K562 (cell line): ENCODE data around the gene MAP2K7. TPM values are rescaled to one million over a fixed set of nuclear protein-coding genes. Genes with fewer than 3 reads are reported as not detected.

ENCODE experiments used
- ATAC-seq: fragments of 200-7000 bp; cut with Tn5 transposase; 3 replicates; pipeline ENCODE4 v1.9.1; 2020; ENCODE audit warnings: moderate library complexity
- BruUV-seq: library from RNA; stranded (reverse); fragments of 400-500 nt; replicated peaks from 2 replicates; lab custom pipeline; 2021; lab: Mats Ljungman, UMichigan
- CTCF ChIA-PET: fragments of 300-600 bp; formaldehyde crosslinking; extraction: SDS; loops from one replicate; lab custom pipeline; 2021; ENCODE audit warnings: low intra/inter-chr PET ratio; lab: Yijun Ruan, JAX
- POLR2A ChIA-PET: fragments of 300-600, 350-650 bp; sonication (Branson Sonifier 250); formaldehyde crosslinking; extraction: SDS; loops from one replicate; lab custom pipeline; 2021; ENCODE audit warnings: antibody characterized with exemption, inconsistent platforms; lab: Yijun Ruan, JAX
- DNase-seq, 4 experiments: peaks; one replicate each; pipeline versions ENCODE4 v3.0.0 to v3.0.0-alpha.2; 2011 to 2018; ENCODE audit warnings: low spot score in 3 of 4, mixed read lengths in 3 of 4; ENCODE audit errors: extremely low read depth in 1 of 4
- FAIRE-seq: peaks from 2 replicates; lab custom pipeline; 2011; peaks lifted over from hg19 to GRCh38; lab: Jason Lieb, UNC
- H2AFZ ChIP-seq: 2 replicates; pipeline ENCODE4 v1.6.0; 2011; ENCODE audit warnings: low read depth, low read length, control low read depth, inconsistent platforms
- H3K27ac ChIP-seq: fragments of 200-600 bp; 3 replicates; pipeline ENCODE4 v1.8.0; 2011; ENCODE audit warnings: low read depth, mild to moderate bottlenecking, control low read depth, inconsistent platforms, low read length, moderate library complexity, mixed read lengths; ENCODE audit errors: extremely low read depth
- H3K27me3 ChIP-seq, 2 experiments: fragments of 300-600 bp in 1 of 2; 2 replicates in 1 of 2; 3 replicates in 1 of 2; pipeline versions ENCODE4 v1.6.0 to v1.8.0; 2011; ENCODE audit warnings: inconsistent platforms in 2 of 2, low read length in 2 of 2, mild to moderate bottlenecking in 1 of 2, mixed read lengths in 1 of 2, moderate library complexity in 1 of 2; ENCODE audit not compliant: control insufficient read depth in 2 of 2, insufficient read depth in 2 of 2
- H3K36me3 ChIP-seq: fragments of 300-600 bp; 3 replicates; pipeline ENCODE4 v1.8.0; 2011; ENCODE audit warnings: mild to moderate bottlenecking, low read length, inconsistent platforms; ENCODE audit not compliant: control insufficient read depth, insufficient read depth
- H3K4me1 ChIP-seq, 2 experiments: fragments of 200-600 bp in 1 of 2; replicated peaks in 1 of 2; 2 replicates in 1 of 2; 3 replicates in 1 of 2; pipeline versions ENCODE4 v1.5.1 to v1.8.0; 2011; ENCODE audit warnings: inconsistent platforms in 2 of 2, low read length in 2 of 2, mild to moderate bottlenecking in 1 of 2, mixed read lengths in 1 of 2, moderate library complexity in 1 of 2; ENCODE audit not compliant: control insufficient read depth in 2 of 2, insufficient read depth in 2 of 2
- H3K4me2 ChIP-seq: 2 replicates; pipeline ENCODE4 v1.6.1; 2011; ENCODE audit warnings: low read length, control low read depth, inconsistent platforms, mixed read lengths; ENCODE audit not compliant: insufficient read depth
- H3K4me3 ChIP-seq: fragments of 200-600 bp; sonication (generic), shearing (Covaris generic); 2 replicates; pipeline ENCODE4 v1.5.1; 2016; ENCODE audit warnings: control low read depth, inconsistent platforms
- H3K79me2 ChIP-seq: fragments of 200-600 bp; 3 replicates; pipeline ENCODE4 v1.8.0; 2011; ENCODE audit warnings: low read length, inconsistent platforms; ENCODE audit not compliant: control insufficient read depth, insufficient read depth
- H3K9ac ChIP-seq, 2 experiments: 2 replicates each; pipeline versions ENCODE4 v1.6.0 to v1.6.1; 2011; ENCODE audit warnings: low read depth in 2 of 2, low read length in 2 of 2, control low read depth in 1 of 2, inconsistent platforms in 1 of 2, mild to moderate bottlenecking in 1 of 2, mixed read lengths in 1 of 2; ENCODE audit not compliant: insufficient read depth in 1 of 2
- H3K9me1 ChIP-seq: one replicate; pipeline ENCODE4 v1.6.0; 2011; ENCODE audit warnings: inconsistent platforms, mild to moderate bottlenecking, low read length, moderate library complexity; ENCODE audit not compliant: control insufficient read depth, insufficient read depth
- H3K9me3 ChIP-seq: replicated peaks from 2 replicates; pipeline ENCODE4 v1.5.1; 2011; ENCODE audit warnings: low read depth, low read length, inconsistent platforms; ENCODE audit not compliant: control insufficient read depth, insufficient read depth
- H4K20me1 ChIP-seq: replicated peaks from 2 replicates; pipeline ENCODE4 v1.6.1; 2011; ENCODE audit warnings: low read length, inconsistent platforms, mixed read lengths; ENCODE audit not compliant: control insufficient read depth, insufficient read depth
- BCOR ChIP-seq: fragments of 450-650 bp; IDR thresholded peaks from 2 replicates; pipeline ENCODE4 v1.6.1; 2016
- IRF9 ChIP-seq: fragments of 450-650 bp; IDR thresholded peaks from 2 replicates; pipeline ENCODE4 v1.6.1; 2016; ENCODE audit warnings: missing biosample characterization, missing genetic modification characterization
- KDM1A ChIP-seq, 2 experiments: fragments of 450-650 bp; IDR thresholded peaks; 2 replicates each; pipeline ENCODE4 v1.6.1; 2016; ENCODE audit warnings: mild to moderate bottlenecking in 2 of 2
- LCOR ChIP-seq: sonication (generic); formaldehyde crosslinking; IDR thresholded peaks from 2 replicates; pipeline ENCODE4 v1.8.0; 2022; ENCODE audit warnings: mild to moderate bottlenecking, missing genetic modification reagents
- RBM25 ChIP-seq: fragments of 200-400 bp; formaldehyde crosslinking; IDR thresholded peaks from 2 replicates; pipeline ENCODE4 v1.6.1; 2018; ENCODE audit warnings: low read length, low read depth, moderate library complexity; ENCODE audit not compliant: severe bottlenecking
- SNIP1 ChIP-seq: fragments of 450-650 bp; IDR thresholded peaks from 2 replicates; pipeline ENCODE4 v1.7.1; 2017; ENCODE audit warnings: low read depth, mild to moderate bottlenecking
- TEAD4 ChIP-seq, 2 experiments: sonication (generic) in 1 of 2; formaldehyde crosslinking in 1 of 2; IDR thresholded peaks; 2 replicates each; pipeline versions ENCODE4 v1.6.1 to v1.8.0; 2012 to 2022; ENCODE audit warnings: borderline replicate concordance in 1 of 2, inconsistent platforms in 1 of 2, low read length in 1 of 2, mild to moderate bottlenecking in 1 of 2, missing genetic modification reagents in 1 of 2
- TRIM24 ChIP-seq, 2 experiments: fragments of 450-650 bp; IDR thresholded peaks; 2 replicates each; pipeline ENCODE4 v1.6.1; 2016
- ZBTB33 ChIP-seq: sonication (generic); formaldehyde crosslinking; IDR thresholded peaks from 2 replicates; pipeline ENCODE4 v1.8.1; 2023; ENCODE audit warnings: mild to moderate bottlenecking, missing genetic modification reagents
- ZNF699 ChIP-seq: fragments of 250-450 bp; sonication (Bioruptor Pico); IDR thresholded peaks from 2 replicates; pipeline ENCODE4 v1.8.0; 2021; ENCODE audit warnings: mild to moderate bottlenecking, moderate library complexity; ENCODE audit not compliant: insufficient replicate concordance
- ZNF766 ChIP-seq: fragments of 200-800 bp; sonication (Bioruptor generic); conservative IDR thresholded peaks from 2 replicates; pipeline ENCODE4 v1.6.1; 2016; ENCODE audit warnings: missing genetic modification characterization, missing compliant biosample characterization
- WGBS: fragments of 100-300 bp; shearing (Covaris generic); methylation state at CpG from one replicate; pipeline ENCODE4 v1.1.6; 2016; ENCODE audit warnings: low coverage, mixed read lengths; ENCODE audit not compliant: insufficient coverage; ENCODE audit errors: missing lambda C conversion rate; 5-methylcytosine and 5-hydroxymethylcytosine counted together
- in situ Hi-C: fragments of 300-500 bp; cut with MboI; formaldehyde crosslinking; loops from 4 replicates; pipeline ENCODE4 v1.15.0; 2018; ENCODE audit warnings: inconsistent platforms, mixed read lengths
- intact Hi-C: fragments of 100-400 bp; cut with micrococcal nuclease; formaldehyde crosslinking; loops from 2 replicates; pipeline ENCODE4 v1.14.2; 2022
- polyA plus RNA-seq, 8 experiments: library from polyadenylated mRNA; depleted of rRNA in 4 of 8; stranded (reverse) in 5 of 8; unstranded in 3 of 8; fragments of >200 nt; fragmentation: Nextera tagmentation in 2 of 8; fragmentation: Illumina TruSeq in 1 of 8; extraction: Ambion mirVana in 2 of 8; extraction: Trizol in 1 of 8; gene quantifications; 2 replicates each; pipeline versions ENCODE4 v1.2.1 to v1.2.3, GENCODE V29; 2011 to 2014; ENCODE audit warnings: inconsistent platforms in 1 of 8, missing spikeins in 1 of 8
- total RNA-seq, 7 experiments: library from RNA; depleted of rRNA in 6 of 7; stranded (reverse); fragments of >200 nt in 6 of 7; fragmentation: Illumina TruSeq in 2 of 7; extraction: Trizol in 2 of 7; gene quantifications; 2 replicates each; pipeline versions ENCODE4 v1.2.1 to v1.2.3, GENCODE V29; 2011 to 2021; ENCODE audit warnings: low replicate concordance in 1 of 7

Gene MAP2K7
- total and polyA plus RNA-seq, 9 of the 15 experiments (the other 6 are each of a cell fraction or from before 2014, with no cell fraction given) = 0.51 to 45.8 (median 14.1) TPM

- H4K20me1 ChIP-seq = peaks cover 10% of the 10 kb centered on the region; the same call in 1 of the 2 replicates
- H3K4me2 ChIP-seq = peak overlapping the region; percentile 97
- 61% methylated on average over 39 of the region's 42 CpGs for WGBS
- FAIRE-seq = no peak
- TF ChIP-seq BCOR (peak; percentile 75), KDM1A (IDR thresholded peaks at IDR 0.05) (peak; percentile 42 to 54; a peak in 2 of 4 replicates), ZNF699 (CRISPR knock-in tag) (no peak), IRF9 (tag) (no peak), ZBTB33 (CRISPR knock-in tag) (peak; percentile 89), ZNF766 (CRISPR knock-in tag) (peak; percentile 88), RBM25 (peak; percentile 65), LCOR (CRISPR knock-in tag) (no peak), TRIM24 (IDR thresholded peaks at IDR 0.05) (no peak), SNIP1 (no peak), TEAD4 (IDR thresholded peaks at IDR 0.05; ENCODE audit: low read length) (no peak), TEAD4 (CRISPR knock-in tag; IDR thresholded peaks at IDR 0.05; ENCODE audit: borderline replicate concordance) (peak; percentile 17; the same call in 1 of the 2 replicates)
- H3K9ac ChIP-seq = peak overlapping the region; percentile 80 to 90
- H3K79me2 ChIP-seq = peaks cover 14% of the 10 kb centered on the region
- no peaks in the 10 kb centered on the region for H3K9me1 ChIP-seq
- H3K4me3 ChIP-seq = peak overlapping the region; percentile 81
- ChIA-PET POLR2A (interaction anchor here (1.2 to 3.1 kb wide), 7 partner anchors 7 to 50 kb away, joined by 4 to 26 read pairs (median 8); partner anchors contain the start of gene MAP2K7), CTCF (no interaction called here)
- H3K4me1 ChIP-seq = peaks cover 9 to 72% of the 10 kb centered on the region in 2 experiments
- H2AFZ ChIP-seq = no peak overlapping the region
- H3K27ac ChIP-seq = peak overlapping the region; percentile 84; the same call in 2 of the 3 replicates
- intact Hi-C loops = no loop called here
- ATAC-seq = no peak
- H3K9me3 ChIP-seq = no peaks in the 10 kb centered on the region
- in situ Hi-C loops = no loop called here
- H3K36me3 ChIP-seq = peaks cover 19% of the 10 kb centered on the region; the same call in 1 of the 3 replicates
- no TSS peak for BruUV-seq
- H3K27me3 ChIP-seq = no peaks in the 10 kb centered on the region
- no peak for DNase-seq
Measured at GRCh38 chr19:7918615-7919421, 15.1 kb downstream of the MAP2K7 start.
